IPS DF 19.7 (cell line): Measurements from ENCODE around the gene NDUFS6.

Experiments
- DNase-seq: peaks from one replicate; pipeline ENCODE4 v3.0.0-alpha.2; 2013; ENCODE audit warnings: low read depth, low spot score

The NDUFS6 gene

GRCh38 chr5:1850324-1851154, 49.3 kb downstream of the NDUFS6 start:
- DNase-seq: no peak

GRCh38 chr5:1851290-1851934, 50.2 kb downstream of the NDUFS6 start:
- no peak for DNase-seq

DNA sequence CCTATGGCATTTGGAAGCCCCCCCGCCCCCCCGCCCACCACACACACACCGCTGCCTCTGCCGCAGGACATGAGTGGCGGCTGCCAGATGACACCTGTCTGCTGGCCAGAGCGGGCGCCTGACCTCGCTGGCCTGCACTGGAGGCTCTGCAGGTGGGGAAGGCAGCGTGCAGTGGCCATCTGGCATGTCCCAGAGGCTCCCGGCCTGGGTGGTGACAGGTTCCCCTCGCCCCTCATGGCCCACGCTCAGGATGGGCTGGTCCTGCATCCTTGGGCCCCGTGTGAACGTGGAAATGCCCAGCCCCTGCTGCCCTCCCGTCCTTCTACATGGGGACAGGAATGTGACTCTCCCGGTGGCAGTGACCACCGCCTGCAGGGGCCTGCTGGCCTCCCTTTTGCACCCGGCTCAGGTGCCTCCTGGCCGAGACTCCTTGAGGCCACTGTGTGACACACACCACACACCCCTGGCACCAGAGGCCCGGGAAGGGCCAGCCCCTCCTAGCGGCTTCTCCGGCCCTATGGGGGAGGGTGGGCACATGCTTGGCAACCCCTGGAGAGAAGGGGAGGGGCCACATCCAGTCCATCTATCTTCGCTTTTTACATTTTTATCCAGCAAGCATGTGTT, 51.2 kb downstream of the NDUFS6 start:
- DNase-seq: no peak

DNA sequence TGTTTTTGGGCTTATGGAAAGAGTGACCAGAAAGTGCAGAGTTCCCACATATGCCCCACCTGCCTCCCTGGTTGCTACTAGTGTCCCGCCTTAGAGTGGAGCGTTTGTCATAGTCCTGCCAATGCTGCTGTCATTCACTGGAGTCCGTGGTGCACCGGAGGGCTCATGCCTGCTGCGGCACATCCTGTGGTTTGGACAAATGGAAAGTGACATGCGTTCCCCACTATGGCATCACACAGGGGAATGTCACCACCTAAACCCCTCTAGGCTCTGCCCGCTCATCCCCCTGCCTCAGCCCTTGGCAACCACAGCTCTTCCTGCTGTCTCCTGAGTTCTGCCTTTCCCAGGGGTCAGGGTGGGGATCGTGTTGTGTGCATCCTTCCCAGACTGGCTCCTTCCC, 52.3 kb downstream of the NDUFS6 start:
- no peak for DNase-seq

GRCh38 chr5:1855075-1855474, 53.9 kb downstream of the NDUFS6 start:
- no peak for DNase-seq

- DNase-seq: no peak
These were observed 54.4 kb downstream of the NDUFS6 start for GRCh38 chr5:1855596-1855995.

DNA sequence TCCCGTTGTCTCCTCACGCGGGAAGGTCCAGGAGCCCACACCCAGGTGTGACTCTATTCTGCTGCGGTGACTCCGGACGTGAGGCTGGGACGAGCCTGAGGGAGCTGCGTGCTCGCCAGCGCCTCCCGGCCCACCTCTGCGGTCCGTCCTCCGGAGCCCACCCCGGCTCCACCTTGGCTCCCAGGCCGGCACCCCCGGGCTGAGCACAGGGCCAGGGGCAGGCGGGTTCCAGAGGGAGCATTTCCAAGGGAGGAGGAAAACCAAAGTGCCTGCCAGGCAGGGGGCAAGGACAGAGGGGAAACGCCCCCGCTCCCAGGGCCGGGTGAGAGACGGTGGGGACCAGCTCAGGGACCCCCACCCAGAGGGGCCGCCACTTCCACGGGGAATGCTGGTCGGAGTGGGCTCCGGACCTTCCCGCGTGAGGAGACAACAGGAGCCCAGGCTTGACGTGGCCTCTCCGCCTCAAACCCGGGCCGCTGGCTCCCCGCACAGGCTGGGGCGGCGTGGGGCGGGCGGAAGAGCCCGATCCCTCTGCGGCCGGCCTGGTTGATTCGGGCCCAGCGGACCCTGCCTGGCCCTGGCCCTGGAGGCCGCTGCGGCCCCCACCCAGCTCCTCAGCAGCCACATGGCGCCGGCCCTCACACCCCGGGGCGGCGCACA, 55.5 kb downstream of the NDUFS6 start:
- DNase-seq: no peak

- DNase-seq: no peak
These were observed 56.0 kb downstream of the NDUFS6 start for GRCh38 chr5:1857256-1857600.

- no peak for DNase-seq
These were observed 57.2 kb downstream of the NDUFS6 start for GRCh38 chr5:1858436-1858835.

GRCh38 chr5:1859099-1859498, 57.9 kb downstream of the NDUFS6 start:
- no peak for DNase-seq

- DNase-seq: no peak
These were observed 58.9 kb downstream of the NDUFS6 start for GRCh38 chr5:1860021-1860610.

DNA sequence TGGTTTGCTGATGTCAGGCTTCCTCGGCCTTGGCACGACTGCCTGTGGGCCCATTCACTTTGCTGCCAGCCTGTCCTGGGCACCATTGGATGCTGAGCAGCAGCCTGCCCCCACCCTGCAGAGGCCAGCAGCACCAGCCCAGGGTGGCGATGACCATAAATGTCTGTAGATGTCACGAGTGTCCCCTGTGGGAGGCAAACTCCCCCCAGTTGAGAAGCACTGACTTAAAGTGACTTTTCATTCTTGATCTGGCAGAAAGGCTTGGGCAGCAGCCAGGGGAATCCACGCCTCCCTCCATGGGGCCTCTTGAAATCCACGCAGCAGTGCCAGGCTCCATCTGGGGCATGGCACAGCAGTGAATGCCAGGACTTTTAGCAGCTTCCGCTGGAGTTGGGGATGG, 59.7 kb downstream of the NDUFS6 start:
- DNase-seq: no peak

- DNase-seq: no peak
These were observed 63.8 kb downstream of the NDUFS6 start for GRCh38 chr5:1864896-1865440.

GRCh38 chr5:1865486-1865885, 64.3 kb downstream of the NDUFS6 start:
- DNase-seq: no peak
